ENCODE data around the gene WDR53. TPM values are rescaled to one million over a fixed set of nuclear protein-coding genes. Genes with fewer than 3 reads are reported as not detected.
A peak's percentile ranks its signal among the peaks of the same experiment; 100 is the strongest.
"Not testable (repeated sequence)": the region's sequence is repeated elsewhere in the genome, so short reads cannot be mapped to it uniquely, and the experiment has no call there.

The WDR53 gene
- total RNA-seq, 2 donors from 2014 or later: 16.2 to 23.2 TPM

DNA sequence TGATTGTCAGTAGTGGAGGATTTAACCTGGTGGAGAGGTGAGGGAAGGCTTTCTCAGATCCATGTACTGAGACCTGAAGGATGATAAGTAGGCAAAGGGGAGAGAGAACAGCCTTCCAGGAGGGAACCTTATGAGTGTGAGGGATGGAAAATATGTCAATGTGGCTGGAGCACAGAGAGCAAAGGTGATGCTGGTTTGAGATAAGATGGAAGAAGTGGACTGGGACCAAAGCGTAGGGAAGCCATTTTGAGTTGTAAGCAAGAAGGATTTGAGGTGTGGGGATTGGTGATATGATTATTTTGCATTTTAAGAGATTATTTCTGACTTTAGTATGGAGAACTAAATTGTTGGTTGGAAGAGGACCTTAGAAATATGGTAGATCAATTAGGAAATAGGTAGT, 4.0 kb upstream of the WDR53 start:
- ATAC-seq (no peak), DNase-seq (ENCODE audit: low spot score in 2 of 2) (no peak)
- H3K36me3 Mint-ChIP-seq: peaks cover 9 to 14% of the 10 kb centered on the region in 2 donors
- no peaks in the 10 kb centered on the region for H3K9me3 Mint-ChIP-seq
- H3K27ac Mint-ChIP-seq: no peak overlapping the region

DNA sequence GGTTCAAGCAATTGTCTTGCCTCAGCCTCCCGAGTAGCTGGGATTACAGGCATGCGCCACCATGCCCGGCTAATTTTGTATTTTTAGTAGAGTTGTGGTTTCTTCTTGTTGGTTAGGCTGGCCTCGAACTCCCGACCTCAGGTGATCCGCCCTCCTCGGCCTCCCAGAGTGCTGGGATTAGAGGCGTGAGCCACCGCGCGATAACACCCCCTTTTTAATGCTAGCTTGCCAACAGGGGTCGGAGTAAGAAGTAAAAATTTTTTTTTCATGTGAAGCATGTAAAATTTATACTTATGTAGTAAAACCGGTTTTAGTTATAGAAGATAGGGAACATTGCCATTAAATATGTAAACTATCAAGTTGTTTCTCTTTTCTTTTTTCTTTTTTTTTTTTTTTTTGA, 2.0 kb upstream of the WDR53 start:
- H3K9me3 Mint-ChIP-seq; DNase-seq (ENCODE audit: low spot score in 2 of 2); ATAC-seq; H3K27ac Mint-ChIP-seq: not testable (repeated sequence)
- H3K36me3 Mint-ChIP-seq: peaks cover 9 to 19% of the 10 kb centered on the region in 2 donors

DNA sequence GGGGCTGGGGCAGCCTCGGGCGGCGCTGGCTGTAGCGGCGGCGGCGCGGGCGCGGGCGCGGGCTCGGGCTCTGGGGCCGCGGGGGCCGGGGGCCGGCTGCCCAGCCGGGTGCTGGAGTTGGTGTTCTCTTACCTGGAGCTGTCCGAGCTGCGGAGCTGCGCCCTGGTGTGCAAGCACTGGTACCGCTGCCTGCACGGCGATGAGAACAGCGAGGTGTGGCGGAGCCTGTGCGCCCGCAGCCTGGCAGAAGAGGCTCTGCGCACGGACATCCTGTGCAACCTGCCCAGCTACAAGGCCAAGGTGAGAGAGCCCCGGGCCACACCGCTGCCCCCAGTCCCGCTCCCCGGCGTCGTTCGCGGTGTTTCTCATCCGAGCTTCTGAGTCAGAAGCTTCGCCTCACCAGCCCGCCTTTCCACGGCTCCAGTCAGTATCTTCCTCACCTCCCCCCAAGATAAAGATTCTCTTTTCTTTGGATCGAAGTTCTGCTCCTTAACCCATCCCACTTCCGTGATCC, 706 bp upstream of the WDR53 start:
- no peaks in the 10 kb centered on the region for H3K9me3 Mint-ChIP-seq
- ATAC-seq (peak; percentile 42 to 51), DNase-seq (ENCODE audit: low spot score in 2 of 2) (peak; percentile 48 to 63)
- H3K36me3 Mint-ChIP-seq: peaks cover 9 to 19% of the 10 kb centered on the region in 2 donors
- peak overlapping the region; percentile 77 to 97 for H3K27ac Mint-ChIP-seq

DNA sequence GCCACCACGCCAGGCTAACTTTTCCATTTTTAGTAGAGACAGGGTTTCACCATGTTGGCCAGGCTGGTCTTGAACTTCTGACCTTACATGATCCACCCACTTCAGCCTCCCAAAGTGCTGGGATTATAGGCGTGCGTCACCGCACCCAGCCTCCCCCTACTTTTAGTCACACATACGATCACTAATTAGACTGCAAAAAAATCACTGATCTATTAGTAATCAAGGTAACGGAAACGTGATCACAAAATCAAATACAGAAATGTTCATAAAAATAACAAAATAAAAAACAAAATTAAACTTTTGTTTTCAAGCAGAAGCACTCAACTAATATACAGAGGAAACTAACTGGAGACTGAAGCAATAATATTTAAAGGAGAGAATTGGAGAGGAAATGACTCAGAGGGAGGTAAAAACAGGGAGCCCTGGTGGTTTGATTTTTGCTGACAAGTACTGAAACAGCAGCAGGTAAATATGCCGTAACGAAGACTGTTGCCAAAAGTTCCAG, 4.6 kb downstream of the WDR53 start:
- no peak for DNase-seq (ENCODE audit: low spot score in 2 of 2)
- H3K36me3 Mint-ChIP-seq: peaks cover 0 to 10% of the 10 kb centered on the region in 2 donors
- no peaks in the 10 kb centered on the region for H3K9me3 Mint-ChIP-seq
- H3K27ac Mint-ChIP-seq: peak overlapping the region; percentile 40 to 67
- no peak for ATAC-seq

DNA sequence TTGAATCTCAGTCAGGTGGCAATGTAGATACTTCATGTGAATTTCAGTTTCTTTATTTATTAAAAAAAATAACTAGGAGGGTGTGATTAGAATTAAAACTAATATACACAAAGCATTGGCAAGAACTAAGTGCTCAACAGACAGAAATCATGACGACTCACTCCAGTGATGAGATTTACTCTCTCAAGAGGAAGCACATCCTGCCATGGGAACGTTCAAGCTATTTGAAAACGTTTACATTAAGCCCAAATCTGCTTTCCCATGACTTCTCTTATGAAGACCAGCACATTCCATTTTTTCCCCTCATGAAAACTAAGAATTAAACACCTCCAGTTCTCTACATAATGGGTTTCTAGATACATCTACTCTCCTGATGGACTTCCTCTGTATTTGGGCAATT, 8.5 kb downstream of the WDR53 start:
- Mint-ChIP-seq H3K9me3 (no peaks in the 10 kb centered on the region), H3K27ac (peak overlapping the region in 1 of 2 donors; percentile 68), H3K36me3 (no peaks in the 10 kb centered on the region)
- no peak for ATAC-seq
- no peak for DNase-seq (ENCODE audit: low spot score in 2 of 2)

DNA sequence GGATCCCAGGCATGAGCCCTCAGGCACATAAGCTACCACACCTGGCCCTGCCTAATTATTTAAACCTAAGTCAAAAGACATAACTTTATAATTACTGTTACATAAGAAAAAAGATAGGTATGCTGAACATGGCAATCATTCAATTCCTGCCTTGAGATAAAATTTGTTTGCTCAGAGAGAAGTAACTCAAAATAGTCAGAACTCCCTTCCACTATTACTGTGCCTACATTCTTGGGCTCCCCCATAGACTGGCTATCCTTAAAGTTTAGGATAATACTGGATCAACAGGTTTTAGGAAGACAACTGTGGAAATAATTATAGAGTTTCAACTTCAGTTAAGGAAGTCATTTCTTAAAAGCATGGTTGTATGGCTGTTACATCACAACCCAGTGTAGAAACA, 9.9 kb downstream of the WDR53 start:
- no peak for ATAC-seq
- Mint-ChIP-seq H3K9me3 (no peaks in the 10 kb centered on the region), H3K36me3 (peaks cover 0 to 5% of the 10 kb centered on the region in 2 donors), H3K27ac (no peak overlapping the region)
- DNase-seq (ENCODE audit: low spot score in 2 of 2): no peak

DNA sequence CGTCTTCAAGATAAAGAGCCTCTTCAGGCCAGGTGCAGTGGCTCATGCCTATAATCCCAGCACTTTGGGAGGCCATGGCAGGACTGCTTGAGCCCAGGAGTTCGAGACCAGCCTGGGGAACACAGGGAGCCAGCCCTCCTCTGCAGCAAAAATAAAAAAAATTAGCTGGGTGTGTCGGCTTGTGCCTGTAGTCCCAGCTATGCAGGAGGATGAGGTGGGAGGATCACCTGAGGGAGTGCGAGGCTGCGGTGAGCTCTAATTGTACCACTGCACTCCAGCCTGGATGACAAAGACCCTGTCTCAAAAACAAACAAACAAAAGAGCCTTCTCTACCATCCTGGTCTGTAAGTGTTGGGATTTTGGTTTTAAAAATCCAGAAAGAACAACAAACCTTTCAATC, 11.1 kb downstream of the WDR53 start:
- H3K36me3 Mint-ChIP-seq: peaks cover 0 to 5% of the 10 kb centered on the region in 2 donors
- peak in 1 of 2 donors; percentile 28 for ATAC-seq

DNA sequence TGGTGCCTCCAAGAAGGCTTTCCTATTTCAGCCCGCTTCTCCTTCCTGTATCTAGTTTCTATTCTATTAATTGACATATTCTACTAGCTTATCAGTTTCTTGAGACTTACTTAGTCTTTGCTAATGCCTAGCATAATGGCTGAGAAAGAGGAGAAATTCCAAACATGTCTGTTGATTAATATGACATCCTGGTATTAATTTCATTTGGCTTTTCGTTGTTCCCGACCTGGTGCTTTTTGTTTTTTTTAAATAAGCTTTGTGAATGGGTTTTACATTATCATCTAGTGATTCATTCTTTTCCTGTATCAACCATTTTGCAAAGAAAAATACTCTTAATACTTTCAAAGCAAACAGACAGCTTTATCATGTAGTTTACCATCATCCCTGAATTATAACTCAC, 13.1 kb downstream of the WDR53 start:
- no peak for DNase-seq (ENCODE audit: low spot score in 2 of 2)

More for the DNA sequence above, 11.1 kb downstream of the WDR53 start:
- no peak for DNase-seq (ENCODE audit: low spot score in 2 of 2)
- Mint-ChIP-seq H3K9me3 (no peaks in the 10 kb centered on the region), H3K27ac (peak overlapping the region in 1 of 2 donors; percentile 59)

DNA sequence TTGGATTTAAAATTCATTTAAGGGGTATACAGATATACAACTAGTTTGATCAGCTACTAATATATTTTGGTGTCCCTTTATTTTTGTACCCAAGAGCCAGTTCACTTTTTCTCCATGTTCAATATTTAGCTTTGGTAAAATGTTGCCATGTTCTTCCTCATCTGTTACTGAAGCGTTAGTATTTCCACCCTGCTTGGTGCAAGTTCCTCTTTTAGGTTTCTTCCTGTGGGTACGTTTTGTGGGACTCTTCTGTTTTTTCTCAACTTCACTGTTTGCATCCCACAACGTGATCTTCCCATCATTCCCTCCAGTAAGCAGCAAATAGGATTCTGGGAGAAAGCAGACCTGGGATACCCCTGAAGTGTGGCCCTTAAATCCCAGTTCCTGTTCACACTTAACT, 14.1 kb downstream of the WDR53 start:
- Mint-ChIP-seq H3K9me3 (peaks cover 9 to 11% of the 10 kb centered on the region in 2 donors), H3K36me3 (peaks cover 7 to 16% of the 10 kb centered on the region in 2 donors), H3K27ac (no peak overlapping the region)
- DNase-seq (ENCODE audit: low spot score in 2 of 2) (no peak), ATAC-seq (no peak)

More for the DNA sequence above, 13.1 kb downstream of the WDR53 start:
- H3K36me3 Mint-ChIP-seq: peaks cover 5% of the 10 kb centered on the region in 2 donors
- H3K27ac Mint-ChIP-seq: no peak overlapping the region
- no peak for ATAC-seq
- H3K9me3 Mint-ChIP-seq: peaks cover 2% of the 10 kb centered on the region in 2 donors

DNA sequence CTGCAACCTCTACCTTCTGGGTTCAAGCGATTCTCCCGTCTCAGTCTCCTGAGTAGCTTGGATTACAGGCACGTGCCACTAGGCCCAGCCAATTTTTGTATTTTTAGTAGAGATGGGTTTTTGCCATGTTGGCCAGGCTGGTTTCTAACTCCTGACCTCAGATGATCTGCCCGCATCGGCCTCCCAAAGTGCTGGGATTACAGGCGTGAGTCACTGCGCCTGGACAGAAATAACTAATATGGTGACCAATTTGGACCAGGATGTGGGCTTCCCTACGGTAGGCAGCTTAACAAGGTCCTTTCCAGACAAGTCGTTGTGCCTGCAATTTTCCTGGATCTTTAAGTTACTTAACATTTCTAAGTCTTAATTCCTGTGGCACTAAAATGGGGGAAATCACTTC, 14.8 kb downstream of the WDR53 start:
- DNase-seq (ENCODE audit: low spot score in 2 of 2): no peak
- H3K27ac Mint-ChIP-seq: no peak overlapping the region
- H3K9me3 Mint-ChIP-seq: peaks cover 9 to 12% of the 10 kb centered on the region in 2 donors
- H3K36me3 Mint-ChIP-seq: peaks cover 9 to 19% of the 10 kb centered on the region in 2 donors
- no peak for ATAC-seq

DNA sequence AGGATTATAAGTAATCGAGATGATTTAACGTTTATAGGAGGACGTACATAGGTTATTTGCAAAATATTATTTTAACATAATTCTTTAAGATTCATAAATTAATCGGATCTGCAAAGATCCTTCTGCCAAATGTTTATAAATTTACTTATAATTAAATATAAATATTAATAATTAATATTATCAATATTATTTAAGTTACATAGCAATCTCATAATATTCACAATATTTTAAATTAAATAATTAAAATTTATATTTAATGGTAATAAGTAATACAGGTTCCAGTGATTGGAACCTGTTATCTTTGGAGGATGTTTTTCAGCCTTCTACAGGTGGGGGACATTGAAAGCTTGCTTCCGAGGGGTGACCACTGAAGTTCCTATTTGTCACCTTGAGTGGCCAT, 16.1 kb downstream of the WDR53 start:
- H3K27ac Mint-ChIP-seq: no peak overlapping the region
- no peak for DNase-seq (ENCODE audit: low spot score in 2 of 2)
- H3K36me3 Mint-ChIP-seq: peaks cover 9 to 26% of the 10 kb centered on the region in 2 donors
- ATAC-seq: no peak
- peaks cover 14 to 16% of the 10 kb centered on the region in 2 donors for H3K9me3 Mint-ChIP-seq

DNA sequence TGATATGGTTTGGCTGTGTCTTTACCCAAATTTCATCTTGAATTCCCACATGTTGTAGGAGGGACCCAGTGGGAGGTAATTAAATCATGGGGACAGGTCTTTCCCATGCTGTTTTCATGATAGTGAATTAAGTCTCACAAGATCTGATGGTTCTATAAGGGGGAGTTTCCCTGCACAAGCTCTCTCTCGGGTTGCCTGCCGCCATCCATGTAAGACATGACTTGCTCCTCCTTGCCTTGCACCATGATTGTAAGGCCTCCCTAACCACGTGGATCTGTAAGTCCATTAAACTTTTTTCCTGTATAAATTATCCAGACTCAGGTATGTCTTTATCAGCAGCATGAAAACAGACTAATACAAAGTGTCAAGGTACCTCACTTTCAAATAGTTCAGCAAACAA, 18.2 kb downstream of the WDR53 start:
- Mint-ChIP-seq H3K9me3 (peaks cover 14 to 16% of the 10 kb centered on the region in 2 donors), H3K36me3 (peaks cover 9 to 26% of the 10 kb centered on the region in 2 donors)
- ATAC-seq; H3K27ac Mint-ChIP-seq; DNase-seq (ENCODE audit: low spot score in 2 of 2): not testable (repeated sequence)

DNA sequence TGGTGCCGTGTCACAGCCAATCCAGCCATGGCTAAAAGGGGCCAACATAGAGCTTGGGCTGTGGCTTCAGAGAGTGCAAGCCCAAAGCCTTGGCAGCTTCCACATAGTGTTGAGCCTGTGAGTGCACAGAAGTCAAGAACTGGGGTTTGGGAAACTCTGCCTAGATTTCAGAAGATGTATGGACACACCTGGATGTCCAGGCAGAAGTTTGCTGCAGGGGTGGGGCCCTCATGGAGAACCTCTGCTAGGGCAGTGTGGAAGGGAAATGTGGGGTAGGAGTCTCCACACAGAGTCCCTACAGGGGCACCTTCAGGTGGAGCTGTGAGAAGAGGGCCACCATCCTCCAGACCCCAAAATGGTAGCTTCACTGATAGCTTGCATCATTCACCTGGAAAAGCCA, 19.0 kb downstream of the WDR53 start:
- not testable (repeated sequence) for ATAC-seq
- peaks cover 14 to 16% of the 10 kb centered on the region in 2 donors for H3K9me3 Mint-ChIP-seq

DNA sequence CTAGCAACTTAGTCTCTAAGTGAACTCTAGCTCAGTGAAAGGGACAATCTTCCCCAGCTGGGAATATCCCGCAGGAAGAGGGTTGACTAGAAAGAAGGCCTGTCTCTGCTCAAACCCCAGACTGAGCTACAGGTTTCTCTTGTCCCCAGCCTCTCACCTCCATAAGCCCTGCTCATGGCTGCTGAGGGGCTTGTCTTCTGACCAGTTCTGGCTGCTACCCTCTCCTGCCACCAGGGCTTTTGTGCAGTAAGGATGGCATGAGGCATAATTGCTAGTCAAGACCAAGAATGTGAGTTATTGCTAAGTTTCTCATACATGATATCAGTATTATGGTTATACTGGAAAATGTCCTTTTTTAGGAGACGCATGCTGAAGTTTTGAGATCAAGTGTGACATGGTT, 21.3 kb downstream of the WDR53 start:
- H3K9me3 Mint-ChIP-seq: peaks cover 14 to 16% of the 10 kb centered on the region in 2 donors
- ATAC-seq (no peak), DNase-seq (ENCODE audit: low spot score in 2 of 2) (no peak)
- H3K27ac Mint-ChIP-seq: no peak overlapping the region
- H3K36me3 Mint-ChIP-seq: peaks cover 4 to 26% of the 10 kb centered on the region in 2 donors

More for the DNA sequence above, 19.0 kb downstream of the WDR53 start:
- H3K36me3 Mint-ChIP-seq: peaks cover 5 to 26% of the 10 kb centered on the region in 2 donors
- DNase-seq (ENCODE audit: low spot score in 2 of 2); H3K27ac Mint-ChIP-seq: not testable (repeated sequence)

DNA sequence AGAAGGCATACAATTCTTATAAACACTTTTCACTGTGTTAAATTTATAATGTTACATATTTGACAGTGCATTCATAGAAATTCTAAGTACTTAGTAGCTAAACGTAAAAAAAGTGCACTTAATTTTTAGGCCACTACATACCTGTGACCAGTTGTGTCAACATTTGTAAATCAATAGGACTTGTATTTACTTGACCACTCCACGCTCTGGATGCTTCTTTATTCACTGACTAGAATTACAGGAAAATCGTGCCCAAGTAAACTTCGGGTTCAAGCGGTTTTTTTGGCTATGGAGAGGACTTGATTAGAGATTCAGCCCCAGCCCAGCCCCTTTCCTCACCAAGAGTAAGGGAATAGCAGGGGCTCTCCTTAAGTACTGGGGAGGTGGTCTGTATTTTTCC, 21.8 kb downstream of the WDR53 start:
- ATAC-seq: no peak
- no peak for DNase-seq (ENCODE audit: low spot score in 2 of 2)

DNA sequence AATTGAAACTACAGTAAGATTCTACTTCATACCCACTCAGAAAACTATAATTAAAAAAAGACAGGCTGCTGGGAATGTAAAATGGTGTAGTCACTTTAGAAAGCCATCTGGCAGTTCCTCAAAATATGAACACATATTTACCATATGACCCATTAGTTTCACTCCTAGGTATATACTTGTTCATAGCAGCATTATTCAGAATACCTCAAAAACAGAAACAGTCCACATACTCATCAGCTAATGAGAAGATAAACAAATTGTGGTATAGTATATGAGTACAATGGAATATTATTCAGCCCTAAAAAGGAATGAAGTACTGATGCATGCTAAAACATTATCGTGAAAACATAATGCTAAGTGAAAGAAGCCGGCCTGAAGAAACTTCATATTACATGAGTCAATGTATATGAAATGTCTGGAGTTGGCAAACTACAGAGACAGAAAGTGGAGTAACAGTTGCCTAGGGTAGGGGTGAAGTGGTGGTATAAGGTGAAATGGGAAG, 23.8 kb downstream of the WDR53 start:
- DNase-seq (ENCODE audit: low spot score in 2 of 2) (no peak), ATAC-seq (peak in 1 of 2 donors; percentile 46)
- Mint-ChIP-seq H3K36me3 (peaks cover 4 to 13% of the 10 kb centered on the region in 2 donors), H3K9me3 (peaks cover 5 to 8% of the 10 kb centered on the region in 2 donors), H3K27ac (no peak overlapping the region)

More for the DNA sequence above, 21.8 kb downstream of the WDR53 start:
- H3K9me3 Mint-ChIP-seq: peaks cover 14 to 16% of the 10 kb centered on the region in 2 donors
- no peak overlapping the region for H3K27ac Mint-ChIP-seq
- H3K36me3 Mint-ChIP-seq: peaks cover 4 to 26% of the 10 kb centered on the region in 2 donors

DNA sequence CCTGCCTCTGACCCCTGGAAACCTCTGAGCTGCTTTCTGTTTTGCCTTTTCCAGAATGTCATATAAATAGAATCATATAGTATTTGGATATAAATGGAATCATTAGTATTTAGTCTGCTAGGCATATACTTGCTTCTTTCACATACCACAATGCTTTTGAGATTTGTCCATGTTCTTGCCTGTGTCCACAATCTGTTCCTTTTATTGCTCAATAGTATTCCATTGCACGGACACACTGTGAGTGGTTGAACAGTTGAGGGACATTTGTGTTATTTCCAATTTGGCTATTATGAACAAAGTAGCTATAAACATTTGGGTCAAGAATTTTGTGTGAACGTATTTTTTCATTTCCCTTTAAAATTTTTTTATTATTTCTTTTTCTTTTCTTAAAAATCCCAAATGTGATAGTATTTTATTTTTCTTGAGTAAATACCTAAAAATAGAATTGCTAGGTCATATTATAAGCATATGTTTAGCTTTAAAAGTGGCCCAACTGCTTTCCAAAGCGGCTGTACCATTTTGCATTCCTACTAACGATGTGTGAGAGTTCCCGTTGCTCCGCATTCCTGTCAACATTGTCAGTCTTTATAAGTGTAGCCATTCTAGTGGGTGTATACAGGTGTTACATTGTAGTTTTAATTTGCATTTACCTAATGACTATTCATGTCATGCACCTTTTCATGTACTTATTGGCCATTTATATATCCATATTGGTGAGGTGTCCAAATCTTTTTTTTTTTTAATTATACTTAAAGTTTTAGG, 26.5 kb downstream of the WDR53 start:
- Mint-ChIP-seq H3K9me3 (no peaks in the 10 kb centered on the region), H3K36me3 (no peaks in the 10 kb centered on the region), H3K27ac (no peak overlapping the region)
- DNase-seq (ENCODE audit: low spot score in 2 of 2) (no peak), ATAC-seq (no peak)
